HG02642 (cell line): Measurements from ENCODE around the gene PCDH15.
"Not testable (repeated sequence)": the region's sequence is repeated elsewhere in the genome, so short reads cannot be mapped to it uniquely, and the experiment has no call there.

Source experiments
- ATAC-seq: cut with Tn5 transposase; IDR thresholded peaks from one replicate; pipeline ENCODE4 v1.9.1; 2021; ENCODE audit warnings: mild to moderate bottlenecking; ENCODE audit not compliant: unreplicated experiment, poor library complexity

PCDH15 gene

DNA sequence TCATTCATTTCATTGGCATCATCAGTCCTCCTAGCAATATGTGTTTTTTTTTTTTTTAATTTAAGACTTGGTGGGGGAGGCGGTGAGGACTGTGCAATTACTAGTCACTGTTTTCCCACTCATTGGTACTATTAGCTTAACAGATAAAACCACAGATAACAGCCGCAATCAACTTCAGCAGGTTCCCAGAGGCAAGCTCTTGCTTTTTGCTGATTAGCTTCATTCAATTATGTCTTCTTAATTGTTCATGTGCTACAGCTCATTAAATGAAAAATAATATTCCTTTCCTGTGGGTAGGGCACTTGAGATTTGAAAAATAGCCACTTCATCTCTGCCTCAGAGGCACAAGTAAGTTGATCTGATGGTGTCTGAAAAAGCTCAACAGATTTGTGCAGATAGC, 215.5 kb downstream of the PCDH15 start:
- no peak for ATAC-seq

DNA sequence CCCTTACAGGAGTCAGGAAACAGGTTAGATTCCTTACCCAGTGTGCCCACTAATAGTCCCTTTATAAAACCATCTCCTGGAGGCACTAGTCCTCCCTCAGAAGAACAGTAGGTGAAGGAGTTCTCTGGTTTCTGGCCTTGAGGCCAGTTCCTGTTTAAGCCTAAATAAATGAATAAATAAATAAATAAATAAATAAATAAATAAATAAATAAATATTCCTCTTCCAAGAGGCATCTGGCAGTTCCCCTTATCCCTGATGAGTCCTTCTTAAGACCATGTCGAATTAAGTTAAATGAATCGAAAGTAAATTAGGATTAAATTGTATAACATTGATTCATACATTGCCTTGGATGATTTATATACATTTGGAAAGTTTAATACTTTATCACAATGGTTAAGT, 223.3 kb downstream of the PCDH15 start:
- no peak for ATAC-seq

GRCh38 chr10:54576541-54576940, 224.5 kb downstream of the PCDH15 start:
- ATAC-seq = no peak

DNA sequence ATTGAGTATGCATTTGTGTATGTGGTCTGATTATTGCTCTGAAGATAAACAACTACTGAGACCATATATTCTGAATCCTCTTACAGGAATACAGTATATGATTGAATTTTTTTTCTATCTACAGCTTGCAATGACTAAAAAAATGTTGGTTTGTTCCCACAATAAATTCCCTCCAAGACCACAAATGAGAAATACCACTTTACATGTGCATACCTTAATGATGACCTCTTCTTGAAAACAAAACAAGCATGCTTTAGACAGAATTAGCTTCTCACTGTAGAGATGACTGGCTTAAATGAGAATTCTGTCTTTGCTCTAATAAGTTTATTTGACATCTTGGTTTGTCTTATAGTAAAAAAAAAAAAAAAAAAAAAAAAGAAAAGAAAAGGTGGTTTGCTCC, 241.5 kb downstream of the PCDH15 start:
- ATAC-seq = no peak

- ATAC-seq = no peak
Measured at GRCh38 chr10:54554028-54554427, 247.0 kb downstream of the PCDH15 start.

- ATAC-seq = no peak
Measured at GRCh38 chr10:54550016-54550415, 251.0 kb downstream of the PCDH15 start.

- no peak for ATAC-seq
Measured at GRCh38 chr10:54531296-54531695, 269.7 kb downstream of the PCDH15 start.

DNA sequence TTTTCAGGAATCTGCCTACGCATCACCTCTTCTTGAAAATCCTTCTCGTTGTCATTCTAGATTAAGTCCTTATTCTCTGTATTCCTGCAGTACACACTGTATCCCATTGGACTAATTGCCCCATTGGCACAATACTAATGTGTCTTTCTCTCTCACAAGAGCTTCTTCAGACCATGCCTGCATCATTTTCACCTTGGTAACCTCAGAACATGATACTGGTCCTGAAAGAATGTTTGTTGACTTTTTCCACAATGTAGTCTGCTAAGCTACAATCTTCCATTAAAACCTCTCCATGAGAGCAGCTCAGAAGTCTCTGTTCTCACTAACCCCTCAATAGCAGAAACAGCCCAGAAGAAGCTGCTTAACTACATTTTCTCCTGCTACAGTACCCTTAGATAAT, 270.7 kb downstream of the PCDH15 start:
- ATAC-seq = no peak

GRCh38 chr10:54525816-54526215, 275.2 kb downstream of the PCDH15 start:
- no peak for ATAC-seq

DNA sequence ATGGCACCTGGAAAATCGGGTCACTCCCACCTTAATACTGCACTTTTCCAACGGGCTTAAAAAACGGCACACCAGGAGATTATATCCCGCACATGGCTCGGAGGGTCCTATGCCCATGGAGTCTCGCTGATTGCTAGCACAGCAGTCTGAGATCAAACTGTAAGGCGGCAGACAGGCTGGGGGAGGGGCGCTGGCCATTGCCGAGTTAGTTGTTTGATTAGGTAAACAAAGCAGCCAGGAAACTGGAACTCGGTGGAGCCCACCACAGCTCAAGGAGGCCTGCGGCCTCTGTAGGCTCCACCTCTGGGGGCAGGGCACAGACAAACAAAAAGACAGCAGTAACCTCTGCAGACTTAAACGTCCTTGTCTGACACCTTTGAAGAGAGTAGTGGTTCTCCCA, 285.8 kb downstream of the PCDH15 start:
- ATAC-seq = not testable (repeated sequence)

DNA sequence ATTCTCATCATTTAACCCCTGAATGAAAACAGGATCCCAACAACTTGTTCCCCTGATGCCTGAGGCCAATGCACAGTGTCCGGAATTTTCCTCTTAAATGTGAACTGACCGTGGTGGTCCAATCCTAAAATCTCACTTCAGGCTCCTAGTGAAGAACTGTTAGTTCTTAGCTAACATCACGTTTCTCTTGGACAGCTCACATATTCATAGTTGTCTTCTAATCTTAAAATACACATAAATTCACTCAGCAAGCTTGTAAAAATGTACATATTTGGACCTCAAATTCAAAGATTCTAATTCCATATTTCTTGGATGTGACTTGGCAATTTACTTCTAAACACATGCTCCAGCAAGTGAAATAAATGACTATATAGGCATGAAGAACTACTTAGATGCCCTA, 297.2 kb downstream of the PCDH15 start:
- no peak for ATAC-seq

- no peak for ATAC-seq
Measured at GRCh38 chr10:54501929-54502328, 299.1 kb downstream of the PCDH15 start.

DNA sequence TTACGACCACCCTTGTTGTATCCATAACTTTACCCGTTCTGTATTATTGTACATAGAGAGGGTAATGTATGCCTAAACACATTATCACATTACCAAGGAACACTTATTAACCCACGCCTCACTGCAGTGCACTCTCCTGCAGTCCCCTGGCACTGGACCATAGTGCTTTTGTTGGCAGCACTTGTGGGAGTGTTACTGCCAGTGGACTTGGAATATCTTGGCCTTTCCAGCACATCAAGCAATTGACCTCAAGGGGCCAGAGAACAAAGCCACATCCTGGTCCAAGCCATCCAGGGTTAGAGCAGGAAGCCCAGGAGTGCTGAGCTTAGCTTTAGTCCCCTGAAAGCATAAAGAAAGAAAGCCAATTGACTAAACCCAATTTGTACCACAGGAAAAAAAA, 304.2 kb downstream of the PCDH15 start:
- no peak for ATAC-seq

- no peak for ATAC-seq
Measured at GRCh38 chr10:54487743-54488142, 313.3 kb downstream of the PCDH15 start.

- no peak for ATAC-seq
Measured at GRCh38 chr10:54485971-54486370, 315.1 kb downstream of the PCDH15 start.

DNA sequence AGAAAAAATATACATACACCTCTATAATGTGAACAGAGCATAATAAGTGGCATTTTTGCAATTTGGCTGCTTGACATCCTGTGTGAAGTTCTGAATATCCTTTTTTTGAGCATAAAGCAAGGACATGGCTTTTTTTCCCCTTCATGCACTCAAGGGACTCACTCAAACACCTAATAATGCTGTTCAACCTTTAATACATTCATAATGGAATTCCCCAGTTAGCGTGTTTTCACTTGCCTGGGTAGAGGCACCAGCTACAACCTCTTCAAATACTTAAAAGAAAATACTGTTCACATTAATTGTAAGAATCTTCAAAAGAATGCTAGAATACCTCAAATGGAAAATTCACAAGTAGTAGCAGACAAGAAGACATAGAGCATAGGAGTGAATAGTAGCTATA, 316.8 kb downstream of the PCDH15 start:
- ATAC-seq = no peak

GRCh38 chr10:54478601-54479000, 322.4 kb downstream of the PCDH15 start:
- ATAC-seq = no peak

- no peak for ATAC-seq
Measured at GRCh38 chr10:54477738-54478137, 323.3 kb downstream of the PCDH15 start.

DNA sequence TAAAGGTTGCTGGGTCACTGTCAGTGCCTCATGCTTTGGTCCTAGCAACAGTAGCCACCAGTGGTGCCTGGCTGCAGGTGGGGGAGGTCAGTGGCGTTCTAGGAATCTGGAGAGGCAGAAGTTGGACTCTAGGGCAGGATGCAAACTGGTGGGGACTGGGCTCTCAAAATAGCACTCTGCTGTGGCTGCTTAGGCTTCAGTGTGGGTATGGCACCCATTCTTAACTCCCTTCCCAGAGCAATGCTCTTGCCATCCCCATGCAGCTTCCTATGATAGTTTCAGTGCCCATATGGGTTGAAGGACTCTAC, 330.8 kb downstream of the PCDH15 start:
- ATAC-seq = no peak

DNA sequence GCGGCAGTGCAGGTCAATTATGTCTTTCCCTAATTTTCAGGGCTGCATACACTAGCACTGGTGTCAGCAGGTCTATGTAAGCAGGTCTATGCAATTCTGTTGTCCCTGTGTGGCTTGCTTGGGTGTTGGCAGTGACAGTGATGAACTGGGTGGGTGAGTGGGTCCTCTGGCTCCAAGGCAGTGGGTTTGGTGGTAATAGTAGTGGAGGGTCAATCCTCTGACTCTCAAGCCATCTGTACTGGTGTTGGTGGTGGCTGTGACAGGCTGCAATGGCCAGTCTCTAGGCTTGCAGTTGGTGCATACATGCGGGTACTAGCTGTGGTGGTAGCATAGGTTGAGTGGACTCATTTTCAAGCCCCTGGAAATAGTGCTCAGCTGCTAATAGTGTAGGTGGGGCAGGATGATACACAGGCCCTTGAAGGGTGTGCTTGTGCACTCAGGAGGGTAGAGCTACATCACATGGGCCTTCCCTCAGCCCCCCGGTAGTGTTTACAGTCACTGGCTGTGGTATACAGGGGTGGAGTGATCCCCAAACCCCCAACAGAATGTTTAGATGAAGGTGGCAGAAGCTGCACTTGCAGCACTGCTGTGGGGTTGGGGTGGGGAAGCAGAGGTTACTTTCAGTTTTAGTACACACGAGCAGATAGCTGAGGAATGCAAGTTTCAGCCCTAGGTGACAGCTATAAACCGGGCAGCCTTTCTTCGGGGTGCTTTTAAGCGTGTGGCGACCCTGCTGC, 331.3 kb downstream of the PCDH15 start:
- no peak for ATAC-seq

GRCh38 chr10:54454271-54454670, 346.8 kb downstream of the PCDH15 start:
- ATAC-seq = no peak

DNA sequence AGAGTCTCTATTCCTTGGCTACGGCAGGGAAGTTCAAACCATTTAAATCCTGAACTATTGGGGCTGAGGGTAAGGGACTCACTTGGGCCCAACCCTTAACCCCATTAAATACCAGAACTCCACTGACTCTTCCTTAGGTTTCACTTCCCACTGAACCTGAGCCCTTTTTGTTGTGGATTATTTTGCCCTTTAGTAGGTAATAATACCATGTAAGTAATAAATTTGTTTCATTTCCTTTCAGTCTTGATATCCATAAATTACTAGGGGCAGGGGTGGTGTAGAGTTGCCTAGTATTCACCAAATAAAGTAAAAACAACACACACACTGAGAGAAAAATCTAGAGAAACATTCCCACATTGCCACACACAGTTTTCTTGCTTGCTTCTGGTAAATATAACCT, 352.0 kb downstream of the PCDH15 start:
- no peak for ATAC-seq

- ATAC-seq = no peak
Measured at GRCh38 chr10:54444170-54444569, 356.9 kb downstream of the PCDH15 start.
